ENCODE measurements around the gene LRRC51.
A peak's percentile ranks its signal among the peaks of the same experiment; 100 is the strongest.

Gene LRRC51

GRCh38 chr11:72070491-72070890, 10.2 kb upstream of the LRRC51 start:
- no peak for DNase-seq (ENCODE audit: low read depth)

GRCh38 chr11:72072348-72072747, 8.3 kb upstream of the LRRC51 start:
- no peak for DNase-seq (ENCODE audit: low read depth)

GRCh38 chr11:72075109-72075508, 5.5 kb upstream of the LRRC51 start:
- DNase-seq (ENCODE audit: low read depth) = no peak

- no peak for DNase-seq (ENCODE audit: low read depth)
Measured at GRCh38 chr11:72075756-72076155, 4.9 kb upstream of the LRRC51 start.

GRCh38 chr11:72078477-72078876, 2.2 kb upstream of the LRRC51 start:
- DNase-seq (ENCODE audit: low read depth) = no peak

- no peak for DNase-seq (ENCODE audit: low read depth)
Measured at GRCh38 chr11:72079819-72080325, 778 bp upstream of the LRRC51 start.

- DNase-seq (ENCODE audit: low read depth) = no peak
Measured at GRCh38 chr11:72081184-72081644, 564 bp downstream of the LRRC51 start.

- DNase-seq (ENCODE audit: low read depth) = no peak
Measured at GRCh38 chr11:72081821-72082453, 1.3 kb downstream of the LRRC51 start.

GRCh38 chr11:72083414-72083813, 2.8 kb downstream of the LRRC51 start:
- DNase-seq (ENCODE audit: low read depth) = no peak

- no peak for DNase-seq (ENCODE audit: low read depth)
Measured at GRCh38 chr11:72084076-72084475, 3.4 kb downstream of the LRRC51 start.

GRCh38 chr11:72084965-72085364, 4.3 kb downstream of the LRRC51 start:
- no peak for DNase-seq (ENCODE audit: low read depth)

- no peak for DNase-seq (ENCODE audit: low read depth)
Measured at GRCh38 chr11:72085621-72086351, 5.1 kb downstream of the LRRC51 start.

- no peak for DNase-seq (ENCODE audit: low read depth)
Measured at GRCh38 chr11:72088076-72088808, 7.6 kb downstream of the LRRC51 start.

GRCh38 chr11:72091292-72091691, 10.6 kb downstream of the LRRC51 start:
- DNase-seq (ENCODE audit: low read depth) = peak; percentile 46

- DNase-seq (ENCODE audit: low read depth) = no peak
Measured at GRCh38 chr11:72098741-72099140, 18.1 kb downstream of the LRRC51 start.

GRCh38 chr11:72100009-72100408, 19.4 kb downstream of the LRRC51 start:
- no peak for DNase-seq (ENCODE audit: low read depth)

GRCh38 chr11:72100462-72100861, 19.8 kb downstream of the LRRC51 start:
- no peak for DNase-seq (ENCODE audit: low read depth)

- no peak for DNase-seq (ENCODE audit: low read depth)
Measured at GRCh38 chr11:72102162-72102561, 21.5 kb downstream of the LRRC51 start.

GRCh38 chr11:72102631-72102945, 21.9 kb downstream of the LRRC51 start:
- DNase-seq (ENCODE audit: low read depth) = no peak

- DNase-seq (ENCODE audit: low read depth) = peak; percentile 98
Measured at GRCh38 chr11:72102946-72103753, 22.5 kb downstream of the LRRC51 start, which contains the start of gene LAMTOR1. Gene LAMTOR1, minus strand, starts transcription at chr11:72103297. Its CDS starts 73 bp downstream, at chr11:72103224.

- no peak for DNase-seq (ENCODE audit: low read depth)
Measured at GRCh38 chr11:72103754-72104167, 23.1 kb downstream of the LRRC51 start.

- no peak for DNase-seq (ENCODE audit: low read depth)
Measured at GRCh38 chr11:72105888-72106287, 25.2 kb downstream of the LRRC51 start, which contains the start of gene TOMT. Gene TOMT, plus strand, starts transcription at chr11:72105924. Its CDS starts 28 bp downstream, at chr11:72105952.
